ENCODE results near the gene KDM4B.

DNA sequence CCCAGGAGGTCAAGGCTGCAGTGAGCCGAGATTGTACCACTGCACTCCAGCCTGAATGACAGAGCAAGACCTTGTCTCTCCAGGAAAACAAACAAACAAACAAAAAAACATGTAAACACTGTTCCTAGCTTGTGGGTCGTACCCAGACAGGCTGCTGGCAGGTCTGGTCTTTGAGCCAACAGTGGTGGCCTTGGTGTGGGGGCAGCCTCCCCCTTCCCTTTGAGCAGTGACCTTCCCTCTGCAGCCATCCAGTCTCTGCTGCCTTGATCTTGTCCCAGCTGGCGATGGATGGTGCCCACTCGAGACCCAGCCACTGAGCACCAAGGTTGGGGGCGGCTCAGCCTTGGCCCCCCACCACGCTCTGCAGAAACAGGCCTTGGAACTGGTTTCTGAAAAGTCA, 143.3 kb downstream of the KDM4B start:
- TF ChIP-seq, protein P1, sequence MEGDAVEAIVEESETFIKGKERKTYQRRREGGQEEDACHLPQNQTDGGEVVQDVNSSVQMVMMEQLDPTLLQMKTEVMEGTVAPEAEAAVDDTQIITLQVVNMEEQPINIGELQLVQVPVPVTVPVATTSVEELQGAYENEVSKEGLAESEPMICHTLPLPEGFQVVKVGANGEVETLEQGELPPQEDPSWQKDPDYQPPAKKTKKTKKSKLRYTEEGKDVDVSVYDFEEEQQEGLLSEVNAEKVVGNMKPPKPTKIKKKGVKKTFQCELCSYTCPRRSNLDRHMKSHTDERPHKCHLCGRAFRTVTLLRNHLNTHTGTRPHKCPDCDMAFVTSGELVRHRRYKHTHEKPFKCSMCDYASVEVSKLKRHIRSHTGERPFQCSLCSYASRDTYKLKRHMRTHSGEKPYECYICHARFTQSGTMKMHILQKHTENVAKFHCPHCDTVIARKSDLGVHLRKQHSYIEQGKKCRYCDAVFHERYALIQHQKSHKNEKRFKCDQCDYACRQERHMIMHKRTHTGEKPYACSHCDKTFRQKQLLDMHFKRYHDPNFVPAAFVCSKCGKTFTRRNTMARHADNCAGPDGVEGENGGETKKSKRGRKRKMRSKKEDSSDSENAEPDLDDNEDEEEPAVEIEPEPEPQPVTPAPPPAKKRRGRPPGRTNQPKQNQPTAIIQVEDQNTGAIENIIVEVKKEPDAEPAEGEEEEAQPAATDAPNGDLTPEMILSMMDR (IDR thresholded peaks at IDR 0.05) = no peak
- TF ChIP-seq POLR2AphosphoS5 (IDR thresholded peaks at IDR 0.05) (no peak), EP300 (IDR thresholded peaks at IDR 0.05) (no peak), POLR2A (IDR thresholded peaks at IDR 0.05; ENCODE audit: low read depth) (no peak)

Measured in esophagus muscularis mucosa (tissue), 4 donors.